Hepatocyte (in vitro differentiated cells): ENCODE measurements around the gene ZBTB22. TPM values are rescaled to one million over a fixed set of nuclear protein-coding genes. Genes with fewer than 3 reads are reported as not detected.
A peak's percentile ranks its signal among the peaks of the same experiment; 100 is the strongest.

Experiments used
- DNase-seq: peaks from one replicate; pipeline ENCODE4 v3.0.0-alpha.2; 2016; ENCODE audit warnings: low spot score
- H2AFZ ChIP-seq: fragments of 200-600 bp; sonication (generic); 2 replicates; pipeline ENCODE4 v1.6.0; 2016; ENCODE audit warnings: antibody characterized with exemption, mild to moderate bottlenecking
- H3K27ac ChIP-seq: fragments of 200-600 bp; sonication (generic); 2 replicates; pipeline ENCODE4 v1.5.1; 2016; ENCODE audit warnings: mild to moderate bottlenecking
- H3K27me3 ChIP-seq: fragments of 200-600 bp; sonication (generic); 2 replicates; pipeline ENCODE4 v1.6.1; 2016
- H3K36me3 ChIP-seq: fragments of 200-600 bp; sonication (generic); replicated peaks from 2 replicates; pipeline ENCODE4 v1.5.1; 2016; ENCODE audit warnings: low read depth; ENCODE audit not compliant: insufficient read depth
- H3K4me1 ChIP-seq: fragments of 200-600 bp; sonication (generic); 2 replicates; pipeline ENCODE4 v1.5.1; 2016; ENCODE audit warnings: mild to moderate bottlenecking, moderate library complexity; ENCODE audit not compliant: insufficient read depth
- H3K4me2 ChIP-seq: fragments of 200-600 bp; sonication (generic); 2 replicates; pipeline ENCODE4 v1.6.0; 2016
- H3K4me3 ChIP-seq: fragments of 200-600 bp; sonication (generic); 2 replicates; pipeline ENCODE4 v1.5.1; 2016; ENCODE audit warnings: mild to moderate bottlenecking
- H3K79me2 ChIP-seq: fragments of 200-600 bp; sonication (generic); 2 replicates; pipeline ENCODE4 v1.6.0; 2017; ENCODE audit warnings: mild to moderate bottlenecking
- H3K9me2 ChIP-seq: fragments of 200-600 bp; sonication (generic); replicated peaks from 2 replicates; pipeline ENCODE4 v1.6.0; 2017; ENCODE audit warnings: mild to moderate bottlenecking; ENCODE audit not compliant: insufficient read depth
- H3K9me3 ChIP-seq: fragments of 200-600 bp; sonication (generic); 2 replicates; pipeline ENCODE4 v1.5.1; 2016; ENCODE audit warnings: low read depth, mild to moderate bottlenecking
- H4K20me1 ChIP-seq: fragments of 200-600 bp; sonication (generic); 2 replicates; pipeline ENCODE4 v1.6.0; 2016; ENCODE audit warnings: mild to moderate bottlenecking; ENCODE audit not compliant: insufficient read depth, poor library complexity, severe bottlenecking
- CTCF ChIP-seq: fragments of 200-600 bp; sonication (generic); IDR thresholded peaks from 2 replicates; pipeline ENCODE4 v1.5.1; 2016; ENCODE audit warnings: antibody characterized with exemption, mild to moderate bottlenecking; ENCODE audit not compliant: poor library complexity
- EZH2 ChIP-seq: fragments of 200-600 bp; sonication (generic); IDR thresholded peaks from 2 replicates; pipeline ENCODE4 v1.6.1; 2016; ENCODE audit warnings: antibody characterized with exemption, mild to moderate bottlenecking, borderline replicate concordance
- EZH2phosphoT487 ChIP-seq: fragments of 200-600 bp; sonication (generic); IDR thresholded peaks from one replicate; pipeline ENCODE4 v1.6.1; 2018; ENCODE audit warnings: antibody characterized with exemption, mild to moderate bottlenecking, low read depth, moderate library complexity; ENCODE audit not compliant: unreplicated experiment, severe bottlenecking
- WGBS: methylation state at CpG from one replicate; pipeline ENCODE4 v1.1.6; 2016; ENCODE audit warnings: low lambda C conversion rate; ENCODE audit errors: missing lambda C conversion rate; 5-methylcytosine and 5-hydroxymethylcytosine counted together
- polyA plus RNA-seq: library from polyadenylated mRNA; unstranded; fragments of >200 nt; fragmentation: Nextera tagmentation; extraction: Ambion mirVana; gene quantifications from 2 replicates; pipeline ENCODE4 v1.2.1, GENCODE V29; 2016
- total RNA-seq: library from RNA; depleted of rRNA; stranded (reverse); fragments of >200 nt; gene quantifications from 2 replicates; pipeline ENCODE4 v1.2.3, GENCODE V29; 2014

The ZBTB22 gene
- total and polyA plus RNA-seq, 2 experiments from 2014 or later: 23.2 to 23.4 TPM

GRCh38 chr6:33296797-33297405 lies 20.6 kb downstream of the ZBTB22 start:
- no peak overlapping the region for H2AFZ ChIP-seq
- no peaks in the 10 kb centered on the region for H3K27me3 ChIP-seq
- DNase-seq: no peak
- H4K20me1 ChIP-seq: peaks cover 5% of the 10 kb centered on the region
- no peaks in the 10 kb centered on the region for H3K36me3 ChIP-seq
- H3K9me2 ChIP-seq: no peaks in the 10 kb centered on the region
- TF ChIP-seq CTCF (no peak), EZH2phosphoT487 (no peak), EZH2 (no peak)
- 66% methylated on average over 12 of the region's 12 CpGs for WGBS
- H3K9me3 ChIP-seq: no peaks in the 10 kb centered on the region
- peak overlapping the region; percentile 94 for H3K4me2 ChIP-seq
- peaks cover 16% of the 10 kb centered on the region for H3K4me1 ChIP-seq
- H3K27ac ChIP-seq: peak overlapping the region; percentile 99
- H3K79me2 ChIP-seq: peaks cover 39% of the 10 kb centered on the region
- peak overlapping the region; percentile 82 for H3K4me3 ChIP-seq

- H3K27ac ChIP-seq: no peak overlapping the region
- no peaks in the 10 kb centered on the region for H3K36me3 ChIP-seq
- no peak for DNase-seq
Measured at GRCh38 chr6:33295621-33296369, 21.7 kb downstream of the ZBTB22 start.

GRCh38 chr6:33294086-33294823 lies 23.3 kb downstream of the ZBTB22 start:
- H2AFZ ChIP-seq: no peak overlapping the region
- no peak overlapping the region for H3K4me3 ChIP-seq
- no peaks in the 10 kb centered on the region for H3K36me3 ChIP-seq
- no peaks in the 10 kb centered on the region for H4K20me1 ChIP-seq
- no peaks in the 10 kb centered on the region for H3K9me3 ChIP-seq
- H3K79me2 ChIP-seq: peaks cover 37% of the 10 kb centered on the region
- TF ChIP-seq EZH2phosphoT487 (no peak), CTCF (no peak), EZH2 (no peak)
- peaks cover 13% of the 10 kb centered on the region for H3K4me1 ChIP-seq
- H3K27me3 ChIP-seq: no peaks in the 10 kb centered on the region
- DNase-seq: no peak
- H3K27ac ChIP-seq: no peak overlapping the region
- no peak overlapping the region for H3K4me2 ChIP-seq
- no peaks in the 10 kb centered on the region for H3K9me2 ChIP-seq
- WGBS: 73% methylated on average over 10 of the region's 10 CpGs

More at GRCh38 chr6:33295621-33296369, 21.7 kb downstream of the ZBTB22 start:
- H3K4me1 ChIP-seq: peaks cover 11% of the 10 kb centered on the region
- H3K9me3 ChIP-seq: no peaks in the 10 kb centered on the region
- WGBS: 88% methylated on average over 13 of the region's 15 CpGs
- peaks cover 33% of the 10 kb centered on the region for H3K79me2 ChIP-seq
- H3K9me2 ChIP-seq: no peaks in the 10 kb centered on the region
- no peak overlapping the region for H2AFZ ChIP-seq
- TF ChIP-seq CTCF (no peak), EZH2phosphoT487 (no peak), EZH2 (no peak)
- H3K4me2 ChIP-seq: no peak overlapping the region
- H3K27me3 ChIP-seq: no peaks in the 10 kb centered on the region
- no peak overlapping the region for H3K4me3 ChIP-seq
- H4K20me1 ChIP-seq: peaks cover 5% of the 10 kb centered on the region
